Muscle of back (tissue), 11 donors: ENCODE results near the gene PLSCR1. TPM values are rescaled to one million over a fixed set of nuclear protein-coding genes. Genes with fewer than 3 reads are reported as not detected.
"Not testable (repeated sequence)": the region's sequence is repeated elsewhere in the genome, so short reads cannot be mapped to it uniquely, and the experiment has no call there.

Experiments used
- DNase-seq, 3 donors: peaks; one replicate each; pipeline versions ENCODE4 v3.0.0 to v3.0.0-alpha.2; 2013
- polyA plus RNA-seq, 10 donors: library from polyadenylated mRNA; unstranded; fragments of 120-200 nt; gene quantifications; one replicate each; pipeline ENCODE4 v1.2.1, GENCODE V29; 2013; ENCODE audit not compliant: insufficient read length in 10 of 10

PLSCR1 gene
- polyA plus RNA-seq, 10 donors, result 16.2 to 27.6 (median 21.1) TPM

GRCh38 chr3:146476094-146476740 is 68.2 kb downstream of the PLSCR1 start:
- DNase-seq, result no peak

- not testable (repeated sequence) for DNase-seq
These were observed 69.4 kb downstream of the PLSCR1 start for GRCh38 chr3:146474976-146475375.

- DNase-seq, result no peak
These were observed 70.7 kb downstream of the PLSCR1 start for GRCh38 chr3:146473726-146474125.

- no peak for DNase-seq
These were observed 71.8 kb downstream of the PLSCR1 start for GRCh38 chr3:146472611-146473010.

DNA sequence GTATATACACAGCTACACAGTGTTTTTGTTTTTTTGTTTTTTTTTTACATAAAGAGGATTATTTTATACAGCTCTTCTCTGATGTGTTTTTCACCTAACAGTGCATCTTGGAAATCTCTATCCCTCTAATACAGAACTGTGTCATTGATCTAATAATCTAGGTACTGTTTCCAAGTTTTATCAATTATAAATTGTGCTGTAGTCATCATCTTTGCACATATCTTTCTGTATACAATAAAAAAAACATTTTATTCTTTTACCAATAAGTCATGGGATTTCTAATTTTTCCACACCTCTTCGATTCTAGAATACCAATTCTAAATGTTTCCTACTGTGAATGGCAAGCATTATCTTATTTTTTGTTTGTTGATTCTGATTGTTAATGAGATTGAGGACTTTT is 73.4 kb downstream of the PLSCR1 start:
- no peak for DNase-seq

GRCh38 chr3:146470425-146470990 is 73.9 kb downstream of the PLSCR1 start:
- no peak for DNase-seq

- peak in 2 of 3 donors; percentile 51 to 75 for DNase-seq
These were observed 75.0 kb downstream of the PLSCR1 start, which contains the start of gene PLSCR2 for GRCh38 chr3:146469150-146470017. Gene PLSCR2 (minus strand): TSS chr3:146469561. CDS start chr3:146459904, 9,657 bp downstream.

- peak in 1 of 3 donors; percentile 51 for DNase-seq
These were observed 75.7 kb downstream of the PLSCR1 start for GRCh38 chr3:146468671-146469149.

- peak in 2 of 3 donors; percentile 4 to 16 for DNase-seq
These were observed 76.2 kb downstream of the PLSCR1 start for GRCh38 chr3:146468234-146468633.

DNA sequence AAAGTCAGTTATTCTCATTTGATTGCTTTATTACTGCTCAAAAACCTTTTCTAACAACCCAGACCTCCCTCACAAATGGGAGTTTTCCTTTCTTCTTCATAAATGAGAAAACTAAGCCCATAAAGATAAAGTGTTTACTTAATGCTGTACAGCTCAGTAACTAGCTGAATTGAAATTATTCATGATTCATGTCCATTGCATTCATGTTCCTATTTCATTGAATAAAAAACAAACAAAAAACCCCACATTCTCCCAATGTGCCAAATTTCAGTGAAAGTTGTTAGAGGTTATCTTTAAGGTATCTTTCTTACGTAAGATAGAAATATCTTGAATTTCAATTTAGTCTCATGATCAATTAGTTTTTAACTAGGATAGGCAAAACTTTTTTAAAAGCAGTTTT is 77.8 kb downstream of the PLSCR1 start:
- no peak for DNase-seq

DNA sequence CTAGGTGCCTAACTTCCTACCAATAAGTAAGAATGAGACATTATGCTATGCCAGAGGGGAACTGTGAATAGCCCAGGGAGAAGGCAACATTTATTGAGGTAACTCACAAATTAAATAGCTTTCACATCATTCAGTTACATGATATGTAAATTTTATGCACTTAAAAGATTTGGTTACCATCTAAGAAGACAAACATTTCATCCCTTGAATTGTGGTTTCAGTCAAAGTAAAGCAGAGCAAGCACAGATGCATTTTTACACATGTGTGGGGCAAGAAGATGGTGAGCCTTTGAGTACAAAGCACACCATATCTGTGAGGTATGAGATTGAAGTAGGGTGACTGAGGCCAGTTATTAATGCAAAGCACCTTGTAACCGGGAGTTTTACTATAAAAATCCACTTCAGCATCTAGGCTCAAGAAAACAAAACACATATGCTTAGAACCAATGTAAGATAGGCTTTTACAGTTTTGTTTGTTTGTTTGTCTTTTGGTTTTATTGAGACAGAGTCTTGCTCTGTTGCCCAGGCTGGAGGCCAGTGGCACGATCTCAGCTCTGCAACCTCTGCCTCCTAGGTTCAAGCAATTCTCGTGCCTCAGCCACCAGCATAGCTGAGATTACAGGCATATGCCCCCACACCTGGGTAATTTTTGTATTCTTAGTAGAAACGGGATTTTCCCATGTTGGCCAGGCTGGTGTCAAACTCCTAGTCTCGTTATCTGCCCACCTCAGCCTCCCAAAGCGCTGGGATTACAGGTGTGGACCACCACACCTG is 78.5 kb downstream of the PLSCR1 start:
- DNase-seq, result no peak

Other genes with a start within 250 kb of the PLSCR1 start
- gene PLSCR2, start 75.0 kb downstream of the PLSCR1 start, polyA plus RNA-seq, result under 1 TPM in 3 of 10 donors, not detected in 7; 0.09 to 0.42 (median 0.28) TPM
- gene PLSCR5, start 60.7 kb upstream of the PLSCR1 start, polyA plus RNA-seq, result not detected